RCC 7860 (cell line): ENCODE measurements around the gene TFIP11.
"Not testable (repeated sequence)": the region's sequence is repeated elsewhere in the genome, so short reads cannot be mapped to it uniquely, and the experiment has no call there.

ENCODE experiments used
- DNase-seq: peaks from one replicate; pipeline ENCODE4 v3.0.0-alpha.2; 2015; ENCODE audit warnings: low spot score
- FAIRE-seq: peaks from 2 replicates; lab custom pipeline; 2012; peaks lifted over from hg19 to GRCh38; lab: Jason Lieb, UNC

Gene TFIP11

GRCh38 chr22:26541167-26541819, 29.0 kb upstream of the TFIP11 start:
- DNase-seq = no peak
- FAIRE-seq = no peak

GRCh38 chr22:26540119-26540518, 27.8 kb upstream of the TFIP11 start:
- FAIRE-seq (no peak), DNase-seq (no peak)

GRCh38 chr22:26536762-26537134, 24.5 kb upstream of the TFIP11 start:
- FAIRE-seq = no peak

GRCh38 chr22:26536056-26536761, 23.9 kb upstream of the TFIP11 start:
- FAIRE-seq = no peak

More at GRCh38 chr22:26536762-26537134, 24.5 kb upstream of the TFIP11 start:
- no peak for DNase-seq

GRCh38 chr22:26535603-26535908, 23.3 kb upstream of the TFIP11 start:
- DNase-seq (no peak), FAIRE-seq (no peak)

More at GRCh38 chr22:26536056-26536761, 23.9 kb upstream of the TFIP11 start:
- DNase-seq = peak; percentile 37

- FAIRE-seq (no peak), DNase-seq (no peak)
These were observed 22.8 kb upstream of the TFIP11 start for GRCh38 chr22:26534874-26535602.

GRCh38 chr22:26534171-26534855, 22.0 kb upstream of the TFIP11 start:
- no peak for FAIRE-seq
- DNase-seq = no peak

GRCh38 chr22:26529345-26529744, 17.1 kb upstream of the TFIP11 start:
- DNase-seq = no peak
- no peak for FAIRE-seq

- FAIRE-seq, DNase-seq: not testable (repeated sequence)
These were observed 16.2 kb upstream of the TFIP11 start for GRCh38 chr22:26528518-26528917.

- FAIRE-seq (no peak), DNase-seq (no peak)
These were observed 15.5 kb upstream of the TFIP11 start for GRCh38 chr22:26527574-26528465.

- FAIRE-seq = no peak
These were observed 14.9 kb upstream of the TFIP11 start for GRCh38 chr22:26527167-26527566.

GRCh38 chr22:26525946-26526564, 13.8 kb upstream of the TFIP11 start:
- FAIRE-seq = no peak
- DNase-seq = no peak

More at GRCh38 chr22:26527167-26527566, 14.9 kb upstream of the TFIP11 start:
- DNase-seq = no peak

GRCh38 chr22:26524870-26525269, 12.6 kb upstream of the TFIP11 start:
- DNase-seq = no peak
- FAIRE-seq = no peak

- FAIRE-seq = no peak
- no peak for DNase-seq
These were observed 10.3 kb upstream of the TFIP11 start for GRCh38 chr22:26522592-26522991.

GRCh38 chr22:26522012-26522411, 9.7 kb upstream of the TFIP11 start:
- FAIRE-seq (no peak), DNase-seq (no peak)

- no peak for FAIRE-seq
- no peak for DNase-seq
These were observed 5.2 kb upstream of the TFIP11 start for GRCh38 chr22:26517429-26517828.

- FAIRE-seq (no peak), DNase-seq (no peak)
These were observed 4.2 kb upstream of the TFIP11 start for GRCh38 chr22:26516503-26516902.

- FAIRE-seq (no peak), DNase-seq (no peak)
These were observed 3.7 kb upstream of the TFIP11 start for GRCh38 chr22:26515931-26516330.

- DNase-seq = no peak
- FAIRE-seq = no peak
These were observed 2.3 kb upstream of the TFIP11 start for GRCh38 chr22:26514419-26515161.
